HG03095 (cell line): ENCODE measurements around the gene TAS2R50.
"Not testable (repeated sequence)": the region's sequence is repeated elsewhere in the genome, so short reads cannot be mapped to it uniquely, and the experiment has no call there.

Experiments
- ATAC-seq: cut with Tn5 transposase; IDR thresholded peaks from one replicate; pipeline ENCODE4 v1.9.1; 2021; ENCODE audit warnings: moderate library complexity; ENCODE audit not compliant: unreplicated experiment

TAS2R50 gene

GRCh38 chr12:10986812-10987211 lies at the start of gene TAS2R50:
Gene TAS2R50, minus strand, starts transcription at chr12:10986912. Its CDS starts 52 bp downstream, at chr12:10986860.
- no peak for ATAC-seq

GRCh38 chr12:11033959-11034358 lies 47.2 kb upstream of the TAS2R50 start:
- not testable (repeated sequence) for ATAC-seq

- no peak for ATAC-seq
Observed at GRCh38 chr12:11031307-11031706, 44.6 kb upstream of the TAS2R50 start, which contains the start of gene TAS2R31. Gene TAS2R31, minus strand, starts transcription at chr12:11031407. Its CDS starts 72 bp downstream, at chr12:11031335.

GRCh38 chr12:11026118-11026517 lies 39.4 kb upstream of the TAS2R50 start:
- no peak for ATAC-seq

GRCh38 chr12:11023387-11023786 lies 36.7 kb upstream of the TAS2R50 start:
- ATAC-seq, result no peak

GRCh38 chr12:11022520-11022919 lies 35.8 kb upstream of the TAS2R50 start, which contains the start of gene TAS2R19:
Gene TAS2R19, minus strand, starts transcription at chr12:11022620. Its CDS starts 49 bp downstream, at chr12:11022571.
- no peak for ATAC-seq

- ATAC-seq, result no peak
Observed at GRCh38 chr12:11016937-11017336, 30.2 kb upstream of the TAS2R50 start.

- ATAC-seq, result no peak
Observed at GRCh38 chr12:11015775-11016430, 29.2 kb upstream of the TAS2R50 start.

GRCh38 chr12:11014234-11014633 lies 27.5 kb upstream of the TAS2R50 start:
- ATAC-seq, result no peak

- no peak for ATAC-seq
Observed at GRCh38 chr12:11007608-11008007, 20.9 kb upstream of the TAS2R50 start.

GRCh38 chr12:10998204-10998603 lies 11.5 kb upstream of the TAS2R50 start, which contains the start of gene TAS2R20:
Gene TAS2R20, minus strand, starts transcription at chr12:10998304. Its CDS starts 429 bp downstream, at chr12:10997875.
- no peak for ATAC-seq

GRCh38 chr12:10994307-10994706 lies 7.6 kb upstream of the TAS2R50 start:
- no peak for ATAC-seq

- no peak for ATAC-seq
Observed at GRCh38 chr12:10989107-10989506, 2.4 kb upstream of the TAS2R50 start.

GRCh38 chr12:10982244-10982643 lies 4.5 kb downstream of the TAS2R50 start:
- no peak for ATAC-seq

GRCh38 chr12:10974965-10975364 lies 11.7 kb downstream of the TAS2R50 start:
- no peak for ATAC-seq

GRCh38 chr12:10968765-10969456 lies 17.8 kb downstream of the TAS2R50 start:
- no peak for ATAC-seq

- no peak for ATAC-seq
Observed at GRCh38 chr12:10967409-10967808, 19.3 kb downstream of the TAS2R50 start.

GRCh38 chr12:10966314-10966713 lies 20.4 kb downstream of the TAS2R50 start:
- no peak for ATAC-seq

GRCh38 chr12:10965476-10965875 lies 21.2 kb downstream of the TAS2R50 start:
- ATAC-seq, result no peak

- no peak for ATAC-seq
Observed at GRCh38 chr12:10960211-10960610, 26.5 kb downstream of the TAS2R50 start.

GRCh38 chr12:10959804-10960203 lies 26.9 kb downstream of the TAS2R50 start:
- no peak for ATAC-seq

- ATAC-seq, result no peak
Observed at GRCh38 chr12:10957741-10958140, 29.0 kb downstream of the TAS2R50 start.
